Right atrium auricular region (tissue), 2 donors: ENCODE measurements around the gene OTOP1. TPM values are rescaled to one million over a fixed set of nuclear protein-coding genes. Genes with fewer than 3 reads are reported as not detected.
"Not testable (repeated sequence)": the region's sequence is repeated elsewhere in the genome, so short reads cannot be mapped to it uniquely, and the experiment has no call there.

Experiments used
- DNase-seq: peaks from one replicate; pipeline ENCODE4 v3.0.0-alpha.2; 2019; ENCODE audit warnings: low spot score
- H3K27ac ChIP-seq, 2 donors: fragments of 200-600 bp; sonication (generic); 1 replicate in 1 of 2; 2 replicates in 1 of 2; pipeline ENCODE4 v1.5.1; 2016 to 2019
- H3K27me3 ChIP-seq, 2 donors: fragments of 200-600 bp; sonication (generic); one replicate each; pipeline versions ENCODE4 v1.5.1 to v1.6.0; 2017 to 2019
- H3K36me3 ChIP-seq: fragments of 200-600 bp; sonication (generic); one replicate; pipeline ENCODE4 v1.5.1; 2016
- H3K4me1 ChIP-seq, 2 donors: fragments of 200-600 bp; sonication (generic); one replicate each; pipeline versions ENCODE4 v1.5.1 to v1.6.0; 2017 to 2019
- H3K4me3 ChIP-seq, 2 donors: fragments of 200-600 bp; sonication (generic); 1 replicate in 1 of 2; 2 replicates in 1 of 2; pipeline ENCODE4 v1.5.1; 2017 to 2019; ENCODE audit warnings: mild to moderate bottlenecking in 1 of 2, moderate library complexity in 1 of 2
- H3K9me3 ChIP-seq, 2 donors: fragments of 200-600 bp; sonication (generic); one replicate each; pipeline ENCODE4 v1.5.1; 2019
- CTCF ChIP-seq, 2 donors: fragments of 200-600 bp; sonication (generic); IDR thresholded peaks; one replicate each; pipeline ENCODE4 v1.5.1; 2019; ENCODE audit warnings: antibody characterized with exemption in 2 of 2
- total RNA-seq, 2 donors: library from RNA; depleted of rRNA; stranded (reverse); fragments of >200 nt; gene quantifications; one replicate each; pipeline ENCODE4 v1.1.0, GENCODE V29; 2016

Gene OTOP1
- total RNA-seq, 2 donors from 2014 or later = not detected

- TF ChIP-seq CTCF (IDR thresholded peaks at IDR 0.05) = no peak
- Histone ChIP-seq H3K9me3 (no peaks in the 10 kb centered on the region), H3K4me1 (no peaks in the 10 kb centered on the region), H3K4me3 (no peak overlapping the region), H3K27me3 (no peaks in the 10 kb centered on the region), H3K27ac (no peak overlapping the region), H3K36me3 (no peaks in the 10 kb centered on the region)
- no peak for DNase-seq
These were observed 30.1 kb upstream of the OTOP1 start for GRCh38 chr4:4256799-4257198.

- Histone ChIP-seq H3K9me3 (no peaks in the 10 kb centered on the region), H3K4me1 (no peaks in the 10 kb centered on the region), H3K27me3 (no peaks in the 10 kb centered on the region), H3K27ac (no peak overlapping the region), H3K4me3 (no peak overlapping the region), H3K36me3 (no peaks in the 10 kb centered on the region)
- no peak for TF ChIP-seq CTCF (IDR thresholded peaks at IDR 0.05)
- DNase-seq = no peak
These were observed 27.9 kb upstream of the OTOP1 start for GRCh38 chr4:4254666-4255065.

- Histone ChIP-seq H3K9me3 (no peaks in the 10 kb centered on the region), H3K4me3 (no peak overlapping the region), H3K36me3 (no peaks in the 10 kb centered on the region), H3K27me3 (no peaks in the 10 kb centered on the region), H3K27ac (no peak overlapping the region), H3K4me1 (peaks cover 0 to under 1% of the 10 kb centered on the region in 2 donors)
- no peak for TF ChIP-seq CTCF (IDR thresholded peaks at IDR 0.05)
- DNase-seq = no peak
These were observed 27.5 kb upstream of the OTOP1 start for GRCh38 chr4:4254199-4254598.

GRCh38 chr4:4249866-4250265, 23.1 kb upstream of the OTOP1 start:
- Histone ChIP-seq H3K27me3 (no peaks in the 10 kb centered on the region), H3K27ac (no peak overlapping the region), H3K36me3 (peaks cover 11% of the 10 kb centered on the region), H3K9me3 (no peaks in the 10 kb centered on the region), H3K4me1 (peaks cover 0 to 18% of the 10 kb centered on the region in 2 donors), H3K4me3 (no peak overlapping the region)
- TF ChIP-seq CTCF (IDR thresholded peaks at IDR 0.05) = no peak
- no peak for DNase-seq

- H3K4me3 ChIP-seq = peak overlapping the region in 1 of 2 donors; percentile 81
- H3K27me3 ChIP-seq, DNase-seq, H3K9me3 ChIP-seq, H3K27ac ChIP-seq: not testable (repeated sequence)
- peaks cover 0 to 18% of the 10 kb centered on the region in 2 donors for H3K4me1 ChIP-seq
- H3K36me3 ChIP-seq = peaks cover 15% of the 10 kb centered on the region
These were observed 22.6 kb upstream of the OTOP1 start for GRCh38 chr4:4249342-4249741.

- DNase-seq = no peak
- peaks cover 20% of the 10 kb centered on the region for H3K36me3 ChIP-seq
- H3K9me3 ChIP-seq = no peaks in the 10 kb centered on the region
- H3K4me3 ChIP-seq = peak overlapping the region; percentile 81 to 93
- H3K27me3 ChIP-seq = no peaks in the 10 kb centered on the region
- peak overlapping the region; percentile 91 for H3K27ac ChIP-seq
- peaks cover 0 to 18% of the 10 kb centered on the region in 2 donors for H3K4me1 ChIP-seq
- TF ChIP-seq CTCF (IDR thresholded peaks at IDR 0.05) = no peak
These were observed 22.1 kb upstream of the OTOP1 start for GRCh38 chr4:4248885-4249203.
